HG02759 (cell line): ENCODE data around the gene TMX4.

Experiments
- ATAC-seq: cut with Tn5 transposase; IDR thresholded peaks from one replicate; pipeline ENCODE4 v1.9.1; 2021; ENCODE audit warnings: mild to moderate bottlenecking, moderate library complexity; ENCODE audit not compliant: unreplicated experiment

The TMX4 gene

GRCh38 chr20:8020314-8021079 is 936 bp upstream of the TMX4 start:
- ATAC-seq = peak; percentile 39

GRCh38 chr20:8019998-8020247 is 362 bp upstream of the TMX4 start:
- ATAC-seq = no peak

GRCh38 chr20:8018958-8019245 is 659 bp downstream of the TMX4 start:
- ATAC-seq = peak; percentile 74

- ATAC-seq = no peak
These were observed 6.8 kb downstream of the TMX4 start for GRCh38 chr20:8012724-8013123.

GRCh38 chr20:8008733-8009132 is 10.8 kb downstream of the TMX4 start:
- ATAC-seq = no peak

- ATAC-seq = no peak
These were observed 12.1 kb downstream of the TMX4 start for GRCh38 chr20:8007490-8007889.

- no peak for ATAC-seq
These were observed 13.8 kb downstream of the TMX4 start for GRCh38 chr20:8005575-8006366.

GRCh38 chr20:8005033-8005432 is 14.5 kb downstream of the TMX4 start:
- no peak for ATAC-seq

GRCh38 chr20:8002056-8002455 is 17.5 kb downstream of the TMX4 start:
- no peak for ATAC-seq

- no peak for ATAC-seq
These were observed 18.8 kb downstream of the TMX4 start for GRCh38 chr20:8000796-8001195.

- ATAC-seq = no peak
These were observed 22.7 kb downstream of the TMX4 start for GRCh38 chr20:7996898-7997297.

- peak; percentile 61 for ATAC-seq
These were observed 24.8 kb downstream of the TMX4 start for GRCh38 chr20:7994809-7995208.

GRCh38 chr20:7993703-7994102 is 25.9 kb downstream of the TMX4 start:
- ATAC-seq = no peak

GRCh38 chr20:7993238-7993637 is 26.3 kb downstream of the TMX4 start:
- ATAC-seq = no peak

- ATAC-seq = no peak
These were observed 29.2 kb downstream of the TMX4 start for GRCh38 chr20:7990385-7990784.

- no peak for ATAC-seq
These were observed 30.2 kb downstream of the TMX4 start for GRCh38 chr20:7989379-7989778.

- ATAC-seq = no peak
These were observed 33.6 kb downstream of the TMX4 start for GRCh38 chr20:7985916-7986315.

- ATAC-seq = no peak
These were observed 35.4 kb downstream of the TMX4 start for GRCh38 chr20:7984192-7984591.

- ATAC-seq = no peak
These were observed 38.2 kb downstream of the TMX4 start for GRCh38 chr20:7981374-7981773.

- ATAC-seq = peak; percentile 65
These were observed 39.1 kb downstream of the TMX4 start for GRCh38 chr20:7980332-7981046.

- ATAC-seq = no peak
These were observed 41.9 kb downstream of the TMX4 start for GRCh38 chr20:7977709-7978108.

GRCh38 chr20:7975851-7976414 is 43.6 kb downstream of the TMX4 start:
- ATAC-seq = no peak
